Measurements from ENCODE around the gene PAQR7. TPM values are rescaled to one million over a fixed set of nuclear protein-coding genes. Genes with fewer than 3 reads are reported as not detected.

PAQR7 gene
- total RNA-seq, 1 experiment from 2014 or later, result 14.1 TPM

DNA sequence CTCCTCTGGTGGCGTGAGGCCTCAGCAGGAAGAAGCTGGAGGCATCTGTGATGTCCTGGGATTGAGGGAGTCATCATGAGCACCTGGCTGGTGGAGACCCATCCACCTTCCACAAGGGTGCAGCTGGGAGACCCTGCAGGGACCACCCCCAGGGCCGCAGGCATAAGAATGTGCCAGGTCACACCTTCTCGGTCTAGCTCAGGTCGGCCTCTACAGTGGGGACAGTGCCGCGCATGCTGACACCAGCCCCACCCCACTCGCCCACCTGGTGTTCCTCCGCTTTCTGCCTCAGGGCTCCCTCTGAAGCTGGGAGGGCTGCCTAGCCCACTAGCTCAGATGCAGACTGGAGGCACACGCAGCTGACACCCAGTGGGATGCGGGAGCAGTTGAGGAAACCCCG is 5.8 kb upstream of the PAQR7 start:
- DNase-seq (ENCODE audit: low read depth), result no peak
- in situ Hi-C loops (cut with HindIII; ENCODE audit: low pct_unique_long_range_greater_than_20kb, low sequenced_read_pairs), result loop anchor here (25.0 kb wide), 1 partner anchor 106 kb away; the partner anchor contains the start of gene PAFAH2

DNA sequence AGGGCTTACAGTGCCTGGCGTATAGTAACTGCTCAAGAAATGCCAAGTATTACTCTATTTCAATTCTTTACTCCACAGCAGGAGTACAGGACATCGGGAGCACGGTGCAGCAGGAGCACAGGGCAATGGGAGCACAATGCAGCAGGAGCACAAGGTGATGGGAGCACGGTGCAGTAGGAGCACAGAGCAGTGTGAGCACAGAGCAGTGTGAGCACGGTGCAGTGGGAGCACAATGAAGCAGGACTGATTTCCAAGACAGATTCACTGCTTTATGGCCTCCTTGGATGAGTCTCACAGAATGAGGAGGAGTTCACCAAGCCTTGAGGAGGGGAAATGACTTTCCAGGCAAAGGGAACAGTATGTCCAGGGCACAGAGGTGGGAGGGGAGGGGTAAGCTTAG is 5.0 kb upstream of the PAQR7 start:
- in situ Hi-C loops (cut with HindIII; ENCODE audit: low pct_unique_long_range_greater_than_20kb, low sequenced_read_pairs), result loop anchor here (25.0 kb wide), 1 partner anchor 107 kb away; the partner anchor contains the start of gene PAFAH2
- no peak for DNase-seq (ENCODE audit: low read depth)

DNA sequence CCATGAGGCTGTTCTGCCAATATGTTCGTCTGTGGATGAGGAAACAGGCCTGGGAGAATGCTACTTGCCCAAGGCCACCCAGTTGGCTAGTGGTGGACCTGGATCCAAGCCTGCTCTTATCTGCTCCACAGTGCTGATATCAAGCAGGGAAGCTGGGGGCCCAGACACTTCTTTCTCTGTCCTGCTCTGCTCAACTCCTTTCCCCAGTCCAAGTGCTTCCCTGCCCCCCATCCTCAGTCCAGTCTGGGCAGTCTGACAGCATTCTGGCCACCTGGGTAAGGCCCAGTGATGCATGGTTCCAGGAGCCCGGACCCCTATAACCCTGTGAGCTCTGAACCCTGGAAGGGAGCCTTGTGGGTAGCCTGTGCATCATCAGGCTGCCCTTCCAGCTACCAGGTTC is 4.2 kb upstream of the PAQR7 start:
- no peak for DNase-seq (ENCODE audit: low read depth)
- in situ Hi-C loops (cut with HindIII; ENCODE audit: low pct_unique_long_range_greater_than_20kb, low sequenced_read_pairs), result loop anchor here (25.0 kb wide), 1 partner anchor 108 kb away; the partner anchor contains the start of gene PAFAH2

DNA sequence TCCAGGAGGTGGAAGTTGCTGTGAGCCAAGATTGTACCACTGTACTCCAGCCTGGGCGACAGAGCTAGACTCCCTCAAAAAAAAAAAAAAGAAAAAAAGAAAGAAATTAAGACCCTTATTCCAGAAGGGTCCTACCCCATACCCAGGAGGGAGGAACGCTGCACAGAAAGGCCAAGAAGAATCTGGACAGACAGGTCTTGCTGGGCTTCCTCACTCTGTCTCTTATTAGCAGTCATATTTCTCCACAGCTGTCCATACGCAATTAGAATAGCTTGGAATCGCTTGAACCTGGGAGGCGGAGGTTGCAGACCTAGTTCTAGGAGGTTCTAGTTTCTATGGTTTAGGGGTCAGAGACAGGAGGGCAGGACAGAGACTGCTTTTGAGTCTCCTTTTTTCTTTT is 3.2 kb upstream of the PAQR7 start:
- in situ Hi-C loops (cut with HindIII; ENCODE audit: low pct_unique_long_range_greater_than_20kb, low sequenced_read_pairs), result loop anchor here (25.0 kb wide), 1 partner anchor 109 kb away; the partner anchor contains the start of gene PAFAH2
- no peak for DNase-seq (ENCODE audit: low read depth)

DNA sequence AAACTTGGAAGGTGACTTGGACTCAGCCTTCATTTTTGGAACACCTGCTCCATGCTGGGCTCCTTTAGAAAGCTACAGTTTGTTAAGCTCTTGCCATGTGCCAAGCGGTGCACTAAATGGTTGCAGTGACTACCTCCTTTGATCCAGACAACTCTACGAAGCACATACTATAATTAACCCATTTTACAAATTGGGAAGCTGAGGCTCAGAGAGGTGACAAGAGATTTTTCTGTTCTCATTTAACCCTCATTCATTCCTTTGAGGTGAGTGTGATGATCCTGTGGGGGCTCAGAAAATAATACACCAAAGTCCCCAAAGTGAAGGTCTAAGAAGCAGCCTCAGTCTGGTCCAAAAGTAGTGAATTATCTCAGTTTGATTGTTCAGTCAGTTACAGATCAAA is 1.6 kb upstream of the PAQR7 start:
- in situ Hi-C loops (cut with HindIII; ENCODE audit: low pct_unique_long_range_greater_than_20kb, low sequenced_read_pairs), result loop anchor here (25.0 kb wide), 1 partner anchor 110 kb away; the partner anchor contains the start of gene PAFAH2
- DNase-seq (ENCODE audit: low read depth), result no peak

DNA sequence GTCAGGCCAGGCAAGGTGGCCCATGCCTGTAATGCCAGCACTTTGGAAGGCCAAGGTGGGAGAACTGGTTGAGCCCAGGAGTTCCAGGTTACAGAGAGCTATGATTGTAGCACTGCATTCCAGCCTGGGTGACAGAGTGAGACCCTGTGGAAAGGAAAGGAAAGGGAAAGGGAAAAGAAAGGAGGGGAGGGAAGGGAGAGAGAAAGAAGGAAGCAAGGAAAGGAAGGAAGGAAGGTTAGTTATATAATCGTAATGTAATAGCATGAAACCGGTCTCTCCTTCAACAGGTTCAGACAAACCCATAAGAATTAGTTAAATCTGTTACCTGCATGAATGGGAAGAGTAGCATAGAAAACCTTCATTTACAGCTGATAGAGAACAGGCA is 1.2 kb upstream of the PAQR7 start:
- in situ Hi-C loops (cut with HindIII; ENCODE audit: low pct_unique_long_range_greater_than_20kb, low sequenced_read_pairs), result loop anchor here (25.0 kb wide), 1 partner anchor 111 kb away; the partner anchor contains the start of gene PAFAH2

DNA sequence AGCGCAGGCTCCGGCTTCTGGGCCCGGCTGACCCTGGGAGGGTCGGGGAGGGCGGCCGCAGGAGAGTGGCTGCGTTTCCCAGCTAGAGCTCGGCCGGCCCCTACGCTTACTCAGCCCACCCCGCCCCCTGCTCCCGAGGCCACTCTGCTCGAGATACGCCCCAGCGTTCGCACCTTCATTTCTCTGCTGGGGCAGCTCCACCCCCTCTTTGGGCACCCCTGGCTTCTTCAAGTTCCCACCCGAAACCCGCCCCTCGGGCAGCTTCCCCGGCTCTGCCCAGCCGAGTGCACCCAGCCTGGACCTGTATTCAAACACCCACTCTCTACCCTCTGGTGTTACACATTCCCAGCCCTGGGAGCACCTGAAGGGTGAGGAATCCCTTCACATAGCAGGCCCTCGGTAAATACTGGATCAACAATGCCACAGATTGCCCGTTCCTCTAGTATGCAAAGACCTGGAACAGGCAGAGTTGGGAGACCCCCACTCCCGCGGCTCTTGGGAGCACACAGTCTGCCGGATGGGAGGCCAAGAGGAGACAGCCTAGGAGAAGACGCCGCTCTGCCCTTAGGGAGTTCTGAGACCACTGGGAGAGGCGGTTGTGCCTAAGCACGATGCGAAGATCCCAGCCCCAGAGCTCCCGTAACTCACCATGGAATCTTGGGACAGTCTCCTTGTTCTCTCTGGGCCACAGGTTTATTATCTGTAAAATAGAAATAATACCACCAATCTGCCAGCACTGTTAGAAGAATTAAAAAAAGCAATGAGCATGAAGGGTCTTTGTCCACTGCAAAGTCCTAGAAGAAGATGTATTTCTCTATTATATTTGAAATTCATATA is 566 bp upstream of the PAQR7 start:
- no peak for DNase-seq (ENCODE audit: low read depth)
- in situ Hi-C loops (cut with HindIII; ENCODE audit: low pct_unique_long_range_greater_than_20kb, low sequenced_read_pairs), result loop anchor here (25.0 kb wide), 1 partner anchor 111 kb away; the partner anchor contains the start of gene PAFAH2

More for the DNA sequence above, 1.2 kb upstream of the PAQR7 start:
- no peak for DNase-seq (ENCODE audit: low read depth)

DNA sequence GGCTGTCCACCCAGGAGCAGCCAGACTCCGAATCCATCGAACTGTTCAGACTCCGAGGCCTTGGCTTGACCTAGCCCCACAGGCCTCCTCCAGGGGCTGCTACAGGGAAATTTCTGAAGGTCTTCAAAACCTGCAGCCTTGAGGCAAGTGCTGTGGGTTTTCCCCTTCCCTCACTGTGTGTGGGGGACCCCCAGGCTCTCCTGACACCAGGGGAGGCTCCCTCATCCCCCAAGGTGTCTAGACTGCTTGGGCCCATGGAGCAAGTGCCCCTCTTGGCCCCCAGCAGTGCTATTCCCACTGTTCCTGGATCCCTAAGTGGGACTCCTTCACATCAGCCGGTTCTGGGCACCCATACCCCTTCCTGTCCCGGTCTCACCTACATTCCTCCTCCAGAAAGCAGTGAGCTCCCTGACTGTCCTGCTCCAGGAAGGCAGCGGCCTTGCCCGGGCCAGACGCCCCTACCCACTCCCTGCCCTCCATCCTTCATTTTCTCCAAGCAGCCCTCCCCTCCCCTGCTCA is 814 bp downstream of the PAQR7 start:
- DNase-seq (ENCODE audit: low read depth), result no peak
- in situ Hi-C loops (cut with HindIII; ENCODE audit: low pct_unique_long_range_greater_than_20kb, low sequenced_read_pairs), result loop anchor here (25.0 kb wide), 1 partner anchor 113 kb away; the partner anchor contains the start of gene PAFAH2

DNA sequence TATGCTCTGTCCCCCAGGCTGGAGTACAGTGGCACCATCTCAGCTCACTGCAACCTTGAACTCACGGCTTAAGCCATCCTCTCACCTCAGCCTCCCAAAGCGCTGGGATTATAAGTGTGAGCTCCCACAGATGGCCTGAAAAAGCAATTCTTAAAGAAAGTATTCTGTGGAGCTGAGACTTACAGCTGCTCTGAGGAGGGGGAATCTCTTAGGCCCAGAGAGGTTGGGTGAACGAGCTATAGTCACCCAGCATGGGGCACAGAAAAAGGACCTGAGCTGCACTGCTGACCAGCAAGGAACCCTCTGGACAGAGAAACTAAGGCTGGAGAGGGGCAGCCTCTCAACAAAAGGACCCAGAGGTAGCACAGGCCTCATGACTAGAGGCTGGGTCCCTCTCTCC is 1.3 kb downstream of the PAQR7 start:
- in situ Hi-C loops (cut with HindIII; ENCODE audit: low pct_unique_long_range_greater_than_20kb, low sequenced_read_pairs), result no loop called here
- no peak for DNase-seq (ENCODE audit: low read depth)

DNA sequence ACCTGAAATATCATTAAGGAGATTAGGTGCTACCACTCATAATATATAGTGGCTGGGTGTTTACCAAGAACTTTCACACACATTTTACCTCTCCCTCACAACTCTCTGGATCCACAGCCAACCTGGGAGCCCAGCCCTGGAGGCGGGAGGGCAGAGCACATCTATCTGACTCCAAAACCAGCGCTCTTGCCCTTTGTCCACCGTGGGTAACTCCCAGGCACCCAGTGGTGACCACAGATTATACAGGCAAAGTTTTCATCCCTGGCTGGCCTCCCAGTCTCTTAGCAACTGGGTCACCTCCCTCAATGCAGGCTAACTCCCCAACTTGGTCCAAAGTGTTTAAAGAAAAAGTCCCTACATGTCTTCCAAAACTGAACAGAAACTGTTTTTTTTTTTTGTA is 2.4 kb downstream of the PAQR7 start:
- in situ Hi-C loops (cut with HindIII; ENCODE audit: low pct_unique_long_range_greater_than_20kb, low sequenced_read_pairs), result no loop called here
- DNase-seq (ENCODE audit: low read depth), result no peak

DNA sequence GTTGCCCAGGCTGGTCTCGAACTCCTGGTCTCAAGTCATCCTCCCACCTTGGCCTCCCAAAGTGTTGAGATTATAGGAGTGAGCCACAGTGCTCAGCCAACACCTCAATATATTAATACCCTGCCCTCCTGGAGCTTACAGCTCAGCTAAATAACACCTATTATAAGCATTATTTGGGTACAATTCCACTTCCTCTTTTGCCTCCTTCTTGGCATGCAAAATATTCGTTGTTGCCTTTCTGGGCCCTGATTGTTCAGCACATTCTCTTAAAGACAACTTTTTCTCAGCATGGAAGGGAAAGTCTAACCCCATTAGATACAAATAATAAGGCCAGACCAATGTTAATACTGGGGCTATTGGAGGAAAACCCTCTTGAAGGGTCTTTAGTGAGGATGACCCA is 2.8 kb downstream of the PAQR7 start:
- no peak for DNase-seq (ENCODE audit: low read depth)
- in situ Hi-C loops (cut with HindIII; ENCODE audit: low pct_unique_long_range_greater_than_20kb, low sequenced_read_pairs), result no loop called here

DNA sequence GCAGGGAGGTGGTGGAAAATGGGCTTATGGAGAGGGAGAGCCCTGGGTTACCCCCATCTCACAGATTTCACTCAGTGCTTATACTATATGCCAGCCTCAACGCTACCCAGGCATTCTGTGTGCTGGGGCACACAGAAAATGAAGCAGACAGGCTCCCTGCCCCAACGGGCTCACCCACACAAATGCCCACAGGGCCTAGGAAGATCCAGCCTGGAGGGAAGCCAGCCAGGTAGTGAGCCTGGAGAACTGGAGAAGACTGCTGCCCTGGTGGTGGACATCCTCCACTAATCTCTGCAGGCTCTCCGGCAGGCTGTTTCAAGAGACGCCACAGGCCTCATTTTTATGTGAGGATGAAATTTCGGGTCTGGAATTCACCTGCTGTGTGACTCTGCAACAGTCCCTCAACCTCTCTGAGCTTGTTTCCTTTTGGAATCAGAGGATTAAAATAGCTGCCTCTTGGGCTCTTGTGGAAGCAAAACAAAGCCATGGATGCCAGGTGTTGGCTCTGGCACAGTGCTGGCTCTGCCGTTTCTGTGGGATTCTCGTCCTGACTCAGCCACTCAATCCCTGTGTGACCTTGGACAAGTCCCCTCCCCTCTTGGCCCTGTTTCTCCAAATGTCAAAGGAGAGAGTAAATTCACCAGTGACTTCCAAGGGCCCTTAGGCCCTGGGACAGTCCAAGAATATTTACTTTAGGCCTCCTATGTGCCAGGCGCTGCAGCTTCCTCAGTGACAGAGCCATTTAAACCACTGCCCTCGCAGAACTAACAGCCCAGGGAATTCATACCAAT is 3.6 kb downstream of the PAQR7 start:
- no peak for DNase-seq (ENCODE audit: low read depth)
- in situ Hi-C loops (cut with HindIII; ENCODE audit: low pct_unique_long_range_greater_than_20kb, low sequenced_read_pairs), result no loop called here

DNA sequence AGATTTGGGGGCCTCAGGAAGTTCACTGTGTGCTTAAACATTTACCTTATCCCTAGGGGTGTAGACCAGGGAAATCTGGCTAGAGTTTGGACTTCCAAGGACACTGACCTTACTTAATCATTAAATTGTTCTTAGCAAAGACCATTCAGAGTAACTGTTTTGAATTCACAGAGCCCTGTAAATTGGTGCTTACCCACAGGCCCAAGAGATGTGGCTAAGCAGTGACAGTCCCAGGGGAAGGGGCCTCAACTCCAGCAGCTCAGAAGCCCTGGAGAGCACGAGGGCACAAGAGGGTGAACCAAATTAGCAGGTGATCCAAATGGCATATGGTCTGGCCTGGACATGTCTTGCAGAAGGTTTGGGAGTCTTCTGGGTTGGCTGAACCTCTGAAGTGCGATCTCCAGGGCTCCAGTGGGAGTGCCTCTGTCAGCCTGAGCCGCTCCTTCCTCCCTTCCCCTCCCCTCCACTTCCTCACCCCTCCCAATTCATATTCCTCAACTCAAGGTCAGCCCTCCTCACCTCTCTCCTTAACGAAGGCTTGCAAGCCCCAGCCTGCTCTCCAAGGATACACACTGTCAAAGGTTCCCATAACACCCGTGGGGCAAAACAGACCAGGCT is 4.3 kb downstream of the PAQR7 start:
- no peak for DNase-seq (ENCODE audit: low read depth)
- in situ Hi-C loops (cut with HindIII; ENCODE audit: low pct_unique_long_range_greater_than_20kb, low sequenced_read_pairs), result no loop called here

DNA sequence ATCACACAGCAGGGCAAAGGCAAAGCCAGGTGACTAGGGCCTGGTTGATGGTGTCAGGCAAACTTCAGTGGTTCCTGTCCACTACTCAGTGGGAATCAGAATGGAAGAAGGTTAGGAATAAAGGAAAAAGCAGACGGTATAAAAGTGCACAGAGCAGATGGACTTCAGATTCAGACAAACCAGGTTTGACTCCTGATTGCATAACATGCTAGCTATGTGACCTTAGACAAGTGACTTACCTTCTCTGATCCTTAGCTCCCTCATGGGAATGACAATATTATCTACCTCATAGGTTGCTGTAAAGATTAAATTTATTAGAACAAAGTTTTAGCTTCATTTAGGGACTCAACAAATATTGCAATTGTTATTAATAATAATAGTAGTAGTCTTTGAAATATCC is 4.9 kb downstream of the PAQR7 start:
- in situ Hi-C loops (cut with HindIII; ENCODE audit: low pct_unique_long_range_greater_than_20kb, low sequenced_read_pairs), result no loop called here
- DNase-seq (ENCODE audit: low read depth), result no peak

DNA sequence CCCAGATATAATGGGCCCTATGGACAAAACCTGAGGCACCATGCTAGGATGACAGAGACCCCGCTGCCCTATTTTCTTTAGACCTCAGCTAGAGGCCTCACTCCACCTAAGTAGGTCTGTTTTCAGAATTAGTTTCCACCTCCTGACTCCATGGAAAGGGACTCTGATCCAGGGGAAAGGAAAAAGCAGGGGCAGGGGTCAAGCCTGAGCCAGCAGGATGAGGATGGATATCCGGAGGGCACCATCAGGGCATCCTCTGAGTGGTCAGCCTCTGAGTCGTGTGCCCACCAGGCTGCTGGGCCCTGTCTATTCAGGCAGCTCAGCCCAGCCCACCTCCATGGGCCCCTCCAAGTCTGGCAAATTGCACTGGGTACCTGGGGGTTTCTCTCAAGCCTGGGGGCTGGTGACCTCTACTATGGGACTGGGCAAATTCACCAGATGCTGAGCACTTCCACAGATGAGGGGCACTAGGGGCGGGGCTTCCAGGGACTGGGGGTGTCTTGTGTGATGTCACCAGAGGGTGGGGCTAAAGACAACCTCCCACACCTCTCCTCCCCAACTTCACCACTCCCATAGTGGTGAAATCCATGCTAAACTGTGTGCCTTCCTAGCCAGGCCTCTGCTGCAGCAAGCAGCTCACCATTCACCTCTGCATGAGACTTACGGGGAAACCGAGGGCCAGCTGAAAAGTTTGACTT is 5.5 kb downstream of the PAQR7 start:
- DNase-seq (ENCODE audit: low read depth), result no peak
- in situ Hi-C loops (cut with HindIII; ENCODE audit: low pct_unique_long_range_greater_than_20kb, low sequenced_read_pairs), result no loop called here

DNA sequence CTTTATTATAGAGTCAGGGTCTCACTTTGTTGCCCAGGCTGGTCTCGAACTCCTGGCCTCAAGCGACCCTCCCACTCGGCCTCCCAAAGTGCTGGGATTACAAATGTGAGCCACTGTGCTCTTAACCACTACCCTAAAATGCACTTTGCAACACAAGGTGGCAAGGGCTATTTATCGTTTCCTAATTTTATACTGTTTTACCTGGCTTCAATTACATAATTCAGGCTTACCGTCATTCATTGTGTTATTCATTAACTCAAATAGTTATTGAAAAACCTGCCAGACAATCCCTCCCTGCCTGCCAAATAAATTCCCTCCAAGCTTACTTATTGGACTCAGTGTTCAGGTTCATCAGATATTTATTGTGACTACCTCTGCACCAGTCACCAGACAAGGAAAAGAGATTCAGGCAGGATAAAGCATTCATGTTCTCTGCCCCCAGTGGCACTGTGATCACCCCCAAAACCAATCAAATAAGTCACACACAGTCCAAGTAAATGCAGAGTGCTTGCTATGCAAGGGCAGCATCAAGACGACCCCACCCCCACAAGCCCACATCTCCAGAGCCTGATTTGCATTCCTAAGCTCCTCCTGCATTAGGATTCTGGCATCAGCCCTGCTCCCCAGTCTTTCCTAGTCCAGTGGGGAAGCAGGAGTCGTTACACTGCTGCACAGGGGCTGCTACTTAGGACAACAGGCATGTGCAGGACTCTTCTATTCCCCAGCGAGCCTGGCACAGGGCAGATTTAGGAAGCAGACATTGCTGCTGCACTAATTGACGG is 8.1 kb downstream of the PAQR7 start:
- peak; percentile 79 for DNase-seq (ENCODE audit: low read depth)
- in situ Hi-C loops (cut with HindIII; ENCODE audit: low pct_unique_long_range_greater_than_20kb, low sequenced_read_pairs), result no loop called here

DNA sequence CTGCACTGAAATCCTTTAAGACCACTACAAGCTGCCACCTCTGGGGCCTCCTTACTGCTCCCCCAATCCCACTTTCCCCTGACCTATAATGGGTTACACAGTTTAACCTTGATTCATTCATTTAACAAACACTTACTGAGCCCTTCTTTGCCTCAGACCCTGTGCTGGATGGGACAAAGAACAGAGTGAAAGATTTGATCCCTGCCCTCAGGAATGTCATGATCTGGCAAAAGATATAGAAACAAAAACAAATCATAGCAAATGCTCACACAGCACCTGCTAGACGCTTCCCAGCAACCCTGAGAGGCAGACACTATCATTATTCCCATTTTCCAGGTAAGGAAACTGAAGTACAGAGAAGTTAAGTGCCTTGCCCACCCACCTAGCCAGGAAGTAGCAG is 9.2 kb downstream of the PAQR7 start:
- DNase-seq (ENCODE audit: low read depth), result peak; percentile 14
- in situ Hi-C loops (cut with HindIII; ENCODE audit: low pct_unique_long_range_greater_than_20kb, low sequenced_read_pairs), result no loop called here
